ENCODE data around the gene NCBP3.
"Not testable (repeated sequence)": the region's sequence is repeated elsewhere in the genome, so short reads cannot be mapped to it uniquely, and the experiment has no call there.

NCBP3 gene

DNA sequence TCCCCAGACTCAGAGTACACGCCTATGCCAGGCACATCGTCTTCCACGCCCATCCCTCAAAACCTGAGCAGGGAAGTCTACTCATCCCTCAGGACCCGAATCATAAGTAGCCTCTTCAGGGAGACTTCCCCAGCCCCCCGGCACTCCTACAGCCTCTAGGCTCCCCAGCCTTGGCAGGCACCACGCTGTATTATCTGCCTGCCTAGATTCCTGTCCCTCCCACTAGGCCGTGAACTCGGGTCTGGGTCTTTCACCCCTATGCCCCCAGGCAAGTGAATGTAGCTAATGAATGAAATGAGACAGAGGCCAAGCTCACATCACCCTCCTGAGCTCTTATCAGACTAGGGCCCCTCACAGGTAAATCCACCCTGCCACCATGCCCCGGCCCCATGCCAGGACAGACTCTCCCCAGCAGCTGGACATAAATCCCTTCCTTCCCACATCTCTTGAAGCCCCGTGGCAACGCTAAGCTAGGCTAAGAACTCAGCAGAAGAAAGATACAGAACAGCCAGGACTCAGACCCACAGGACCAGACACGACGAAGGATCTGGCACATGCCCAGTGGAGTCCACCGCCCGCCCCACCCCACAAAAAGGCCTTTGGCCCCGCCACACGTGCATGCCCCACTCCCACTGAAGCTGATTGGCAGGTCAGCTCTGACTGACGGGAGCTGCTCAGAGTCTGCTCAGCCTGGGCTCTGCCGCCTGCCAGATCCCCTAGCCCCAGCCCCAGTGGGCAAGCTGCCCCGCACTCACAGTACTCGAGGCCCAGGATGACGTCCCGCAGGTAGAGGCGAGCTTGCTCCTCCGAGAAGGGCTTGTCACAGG, 33.8 kb upstream of the NCBP3 start:
- no peak for DNase-seq

DNA sequence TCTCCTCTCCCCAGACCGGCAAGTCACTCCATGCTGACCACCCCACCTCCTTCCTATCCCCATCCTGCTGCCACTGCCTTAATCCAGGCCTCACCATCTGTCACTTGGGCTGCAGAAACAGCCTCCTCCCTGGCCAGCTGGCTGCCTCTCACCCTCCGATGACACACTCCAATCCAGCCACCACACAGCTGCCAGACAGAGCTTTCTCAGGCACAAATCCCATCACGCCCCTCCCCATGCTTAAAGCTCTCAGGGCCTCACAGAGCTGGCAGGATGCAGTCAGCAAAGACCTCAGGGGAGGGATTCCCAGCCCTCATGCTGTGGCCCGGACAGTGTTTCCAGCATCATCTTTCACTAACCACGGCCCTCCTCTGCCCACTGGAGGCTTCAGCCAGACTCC, 33.1 kb upstream of the NCBP3 start:
- DNase-seq: no peak

- no peak for DNase-seq
These were observed 31.2 kb upstream of the NCBP3 start for GRCh38 chr17:3877220-3877619.

DNA sequence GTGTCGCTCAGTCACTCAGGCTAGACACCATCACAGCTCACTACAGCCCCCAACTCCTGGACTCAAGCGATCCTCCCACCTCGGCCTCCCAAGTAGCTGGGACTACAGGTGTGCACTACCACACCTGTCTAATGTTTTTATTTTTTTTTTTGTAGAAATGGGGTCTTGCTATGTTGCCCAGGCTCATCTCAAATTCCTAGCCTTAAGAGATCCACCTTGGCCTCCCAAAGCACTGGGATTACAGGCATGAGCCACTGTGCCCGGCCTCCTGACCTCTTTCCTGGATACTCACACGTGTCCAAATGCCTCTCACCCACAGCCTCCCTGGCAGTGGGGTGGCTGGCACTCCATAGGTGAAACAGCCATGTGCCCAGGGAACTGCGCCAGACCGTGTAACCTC, 29.3 kb upstream of the NCBP3 start:
- no peak for DNase-seq

GRCh38 chr17:3873862-3874261, 27.8 kb upstream of the NCBP3 start:
- DNase-seq: no peak

DNA sequence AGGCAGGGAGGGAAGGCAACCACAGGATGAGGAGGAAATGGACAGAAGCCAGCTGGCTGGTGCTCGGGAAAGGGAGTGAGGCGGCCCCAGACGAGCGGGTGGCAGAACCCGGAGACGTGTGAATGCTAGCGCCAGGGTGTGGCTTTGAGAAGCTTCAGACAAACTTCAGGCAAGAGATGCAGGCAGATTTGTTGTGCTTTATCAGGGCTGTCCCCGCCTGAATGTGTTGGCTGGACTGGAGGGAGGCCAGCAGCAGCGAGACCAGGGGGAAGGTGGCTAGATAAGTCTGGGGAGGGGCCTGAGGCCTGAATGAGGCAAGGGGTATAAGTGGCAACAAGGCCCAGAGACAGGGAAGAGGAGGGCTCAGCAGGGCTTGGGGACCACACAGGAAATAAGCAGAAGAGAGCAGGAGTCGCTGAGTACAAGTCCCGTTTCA, 24.8 kb upstream of the NCBP3 start:
- DNase-seq: peak; percentile 12 to 17

DNA sequence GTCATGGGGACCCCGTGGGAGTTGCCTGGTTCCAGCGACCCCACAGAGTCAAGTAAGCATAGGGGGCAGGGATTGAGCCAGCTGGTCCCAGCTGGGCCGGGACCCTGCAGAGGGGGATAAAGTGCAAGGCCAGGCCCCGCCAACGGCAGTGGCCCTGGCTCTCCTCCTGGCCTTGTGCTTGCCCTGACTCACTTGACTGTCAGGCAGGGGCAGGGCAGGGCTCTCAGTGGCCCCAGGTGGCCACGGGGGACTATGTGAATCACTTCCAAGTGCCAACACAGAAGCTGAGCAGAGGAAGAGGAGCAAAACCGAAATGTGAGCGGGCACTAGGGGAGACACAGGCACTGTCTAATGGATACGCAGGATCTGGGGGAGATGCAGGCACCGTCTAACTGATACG, 21.6 kb upstream of the NCBP3 start:
- no peak for DNase-seq

DNA sequence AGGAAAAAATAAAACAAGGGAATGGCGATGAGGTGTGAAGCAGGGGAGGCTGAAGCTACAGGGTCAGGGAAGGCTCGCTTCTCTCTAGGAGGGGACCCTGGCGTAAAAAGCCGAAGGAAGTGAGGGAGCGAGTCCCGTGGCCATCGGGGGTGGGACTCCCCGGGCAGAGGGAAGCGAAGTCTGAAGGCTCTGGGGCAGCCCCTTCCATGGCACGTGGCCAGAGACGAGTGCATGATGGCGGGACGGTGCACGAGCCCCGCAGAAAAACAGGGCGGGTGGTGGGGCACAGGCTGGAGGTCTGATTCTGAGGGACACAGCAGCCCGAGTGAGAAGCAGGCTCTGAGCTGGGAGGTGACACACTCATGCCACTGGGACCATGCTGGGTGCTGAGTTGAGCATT, 21.1 kb upstream of the NCBP3 start:
- no peak for DNase-seq

- DNase-seq: no peak
These were observed 20.2 kb upstream of the NCBP3 start for GRCh38 chr17:3866276-3866675.

DNA sequence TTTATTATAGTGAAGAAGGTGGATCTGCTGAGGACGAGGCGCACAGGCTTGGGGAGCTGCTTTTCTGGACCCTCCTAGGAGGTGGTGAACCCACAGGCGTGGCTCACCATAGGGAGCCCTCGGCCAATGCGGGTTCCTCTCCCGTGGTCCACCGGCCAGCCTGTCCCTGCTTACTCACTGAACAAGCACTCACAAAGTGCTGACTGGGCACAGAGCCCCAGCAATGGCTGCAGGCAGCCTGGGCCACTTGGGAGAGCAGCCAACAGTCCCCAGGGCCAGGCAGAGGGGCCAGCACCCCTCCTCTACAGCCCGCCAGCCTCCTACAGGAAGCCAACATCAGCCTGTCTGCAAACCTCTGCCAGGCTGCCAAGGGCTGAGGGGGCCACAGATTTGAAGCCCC, 19.1 kb upstream of the NCBP3 start:
- DNase-seq: no peak

GRCh38 chr17:3864534-3864933, 18.5 kb upstream of the NCBP3 start:
- DNase-seq: no peak

DNA sequence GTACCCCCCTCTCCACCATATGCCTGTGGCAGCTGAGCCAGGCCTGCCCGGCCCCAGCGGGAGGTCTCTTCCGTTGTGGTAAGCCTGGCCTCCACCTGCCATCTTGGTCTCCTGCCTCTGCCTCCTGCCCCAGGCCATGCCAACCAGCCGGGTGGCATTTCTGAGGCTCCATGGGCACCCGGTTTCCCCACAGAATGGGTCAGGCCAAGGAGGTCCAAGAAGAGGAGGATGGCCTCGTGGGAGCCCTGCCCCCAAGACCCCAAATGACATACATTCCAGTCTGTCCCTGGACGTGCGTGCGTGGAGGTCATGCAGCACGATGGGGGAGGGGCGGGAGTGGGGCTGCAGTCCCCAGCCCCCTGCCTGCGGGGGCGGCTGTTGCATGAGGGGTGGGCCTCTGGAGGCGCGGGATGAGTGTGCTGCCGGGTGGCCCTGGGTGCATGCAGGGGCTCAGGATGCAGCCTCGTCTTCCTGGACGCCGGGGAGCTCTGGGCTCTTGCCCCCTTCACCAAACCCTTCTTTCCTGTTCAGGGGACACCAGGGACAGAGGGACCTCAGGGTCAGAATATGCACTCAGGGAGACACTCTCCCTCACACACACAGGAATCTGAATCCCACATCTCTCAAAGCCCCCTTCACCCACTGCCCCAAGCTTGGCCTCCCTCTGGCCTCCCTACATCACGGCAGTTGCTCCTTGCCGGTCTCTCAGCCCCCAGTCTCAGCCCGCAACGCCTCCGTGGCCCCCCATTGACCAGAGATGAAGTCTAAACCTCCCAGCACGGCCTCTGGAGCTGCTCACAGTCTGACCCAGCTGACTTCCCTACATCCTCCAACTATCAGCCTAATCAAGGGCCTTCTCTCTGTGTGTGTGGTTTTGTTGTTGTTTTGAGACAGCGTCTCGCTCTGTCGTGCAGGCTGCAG, 16.0 kb upstream of the NCBP3 start:
- DNase-seq: no peak

DNA sequence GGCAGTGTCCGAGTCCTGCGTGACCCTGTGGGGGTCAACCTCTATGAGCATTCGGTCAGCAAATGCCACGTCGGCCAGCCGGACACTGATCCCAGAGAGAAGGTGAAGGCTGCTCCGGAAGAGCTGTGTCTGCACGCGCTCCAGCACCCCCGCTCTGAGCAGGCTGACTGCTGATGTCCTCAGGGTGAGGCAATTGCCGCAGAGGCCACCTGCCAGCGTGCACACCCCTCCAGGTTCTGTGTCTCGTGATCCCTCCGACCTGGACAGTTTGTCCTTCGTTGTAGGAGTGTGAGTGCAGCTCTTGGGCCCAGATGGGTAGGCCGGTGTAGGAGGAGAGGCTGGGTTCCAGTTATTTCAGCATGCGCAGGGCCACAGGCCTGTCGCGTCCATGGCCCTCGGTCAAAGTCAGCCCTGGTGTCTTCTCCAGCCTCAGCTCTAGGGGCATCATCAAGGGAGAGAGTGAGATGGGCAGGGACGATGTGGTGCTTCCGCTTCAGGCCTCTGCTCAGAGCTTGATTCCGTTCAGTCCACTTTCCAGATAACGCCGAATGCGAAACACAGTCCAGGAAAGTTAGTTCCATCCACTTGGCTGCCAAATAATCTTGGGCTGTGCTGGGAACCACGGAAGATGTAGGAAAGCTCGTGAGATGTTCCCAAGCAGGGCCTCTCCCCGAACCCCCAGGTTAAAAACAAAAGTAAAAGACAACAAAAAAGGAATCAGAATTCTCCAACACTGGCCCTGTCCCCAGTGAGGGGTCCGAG, 15.1 kb upstream of the NCBP3 start:
- no peak for DNase-seq

GRCh38 chr17:3859940-3860339, 13.9 kb upstream of the NCBP3 start:
- no peak for DNase-seq

DNA sequence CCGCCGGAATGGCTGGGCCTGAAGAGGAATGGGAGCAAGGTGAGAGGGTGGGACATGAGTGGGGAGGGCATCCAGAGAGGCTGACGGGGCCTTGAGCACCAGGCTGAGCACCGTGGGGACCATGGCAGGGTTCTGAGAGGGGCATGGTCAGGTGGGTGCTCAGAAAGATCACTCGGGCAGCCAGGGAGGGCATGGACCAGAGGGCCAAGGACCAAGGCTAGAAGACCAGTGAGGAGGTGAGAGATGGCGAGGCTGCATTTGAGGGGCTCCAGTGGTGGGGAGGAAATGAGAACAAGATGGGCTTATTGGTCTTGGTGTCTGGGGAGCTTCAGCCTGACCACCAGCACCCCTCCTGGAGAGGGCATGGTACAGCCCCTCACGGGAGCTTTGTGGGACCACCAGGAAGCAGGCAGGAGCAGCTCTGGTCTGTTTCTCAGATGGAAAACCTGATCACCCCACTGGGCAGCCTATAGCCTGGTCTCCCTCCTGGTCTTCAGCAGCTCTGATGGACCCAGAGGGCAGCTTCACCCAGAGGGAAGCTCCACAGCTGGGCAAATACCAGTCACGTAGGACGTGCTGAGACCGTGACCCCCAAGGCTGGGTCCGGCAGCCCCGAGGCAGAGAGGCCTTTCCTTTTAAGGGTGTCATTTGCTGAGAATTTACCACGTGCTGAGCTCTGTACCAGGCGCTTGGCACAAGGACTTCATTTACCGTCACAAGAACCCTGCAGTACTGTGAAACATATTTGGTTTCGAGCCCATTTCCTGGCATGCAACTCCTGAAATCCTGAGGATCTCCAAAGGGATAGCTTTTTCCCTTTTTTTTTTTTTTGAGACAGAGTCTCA, 11.4 kb upstream of the NCBP3 start:
- DNase-seq: no peak

- DNase-seq: not testable (repeated sequence)
These were observed 8.2 kb upstream of the NCBP3 start for GRCh38 chr17:3854204-3854603.

- no peak for DNase-seq
These were observed 6.5 kb upstream of the NCBP3 start for GRCh38 chr17:3852561-3852960.

DNA sequence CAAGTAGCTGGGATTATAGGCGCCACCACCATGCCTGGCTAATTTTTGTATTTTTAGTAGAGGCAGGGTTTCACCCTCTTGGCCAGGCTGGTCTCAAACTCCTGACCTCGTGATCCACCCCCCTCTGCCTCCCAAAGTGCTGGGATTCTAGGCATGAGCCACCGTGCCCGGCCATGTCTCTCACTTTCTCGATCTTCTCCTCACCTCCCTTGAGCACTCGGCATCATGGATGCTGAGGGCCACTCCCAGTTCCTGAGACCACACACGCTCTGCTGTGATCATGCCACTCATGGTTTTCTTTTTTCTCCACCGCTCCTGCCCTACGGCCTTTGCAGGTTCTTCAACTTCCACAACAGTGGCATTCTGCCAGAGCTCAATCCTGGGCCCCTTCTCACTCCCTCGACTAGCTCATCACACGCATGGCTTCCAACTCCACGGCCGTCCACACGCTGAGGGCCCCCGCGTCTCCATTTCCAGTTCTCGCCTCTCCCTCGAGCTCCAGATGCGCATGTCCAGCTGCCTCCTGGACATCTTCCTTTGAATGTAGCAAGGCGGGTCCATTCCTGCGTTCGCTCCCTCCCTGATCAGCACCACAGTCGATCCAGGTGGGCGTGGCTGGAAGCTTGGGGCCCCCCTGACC, 5.5 kb upstream of the NCBP3 start:
- DNase-seq: no peak

DNA sequence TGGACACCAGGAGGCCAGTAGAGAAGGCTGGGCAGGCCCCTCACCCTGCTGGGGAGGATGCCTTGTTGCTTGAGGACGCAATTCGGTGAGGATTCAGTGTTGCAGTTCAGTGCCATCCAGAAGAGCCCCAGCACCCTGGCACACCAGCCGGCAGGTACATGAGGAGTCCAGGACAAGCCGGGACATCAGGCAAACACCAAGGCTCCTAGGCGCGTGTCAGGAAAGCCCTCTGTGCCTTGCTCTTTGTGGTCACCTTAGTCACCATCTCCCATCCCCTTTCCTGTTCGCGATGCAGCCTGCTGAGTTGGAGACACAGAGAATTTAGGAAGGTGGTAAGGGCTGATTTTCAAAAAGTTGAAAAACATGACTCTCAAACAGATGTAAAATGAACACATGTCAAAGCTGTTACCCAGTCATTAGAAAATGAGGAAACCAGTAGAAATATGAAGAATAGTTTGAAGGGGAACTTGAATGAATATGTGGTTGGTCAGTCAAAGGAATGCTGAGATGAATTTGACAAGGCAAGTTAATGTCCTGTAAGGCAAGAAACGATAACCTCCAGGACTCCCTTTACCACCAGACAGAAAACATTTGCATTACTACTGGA, 2.3 kb upstream of the NCBP3 start:
- no peak for DNase-seq

- no peak for DNase-seq
These were observed 1.2 kb upstream of the NCBP3 start for GRCh38 chr17:3847165-3847670.
